ENCODE results near the gene RIMS3. TPM values are rescaled to one million over a fixed set of nuclear protein-coding genes. Genes with fewer than 3 reads are reported as not detected.

The RIMS3 gene
- total and polyA plus RNA-seq, 12 donors, result 0.14 to 2.0 (median 0.71) TPM

GRCh38 chr1:40607921-40608320, 57.6 kb downstream of the RIMS3 start:
- intact Hi-C loops (cut with DNase I), result loop anchor here in 2 of 10 donors (5.0 to 10.0 kb wide), 2 partner anchors 244 to 347 kb away; no protein-coding TSS in a partner anchor
- H3K36me3 ChIP-seq, result no peaks in the 10 kb centered on the region
- no peak overlapping the region for H3K4me3 ChIP-seq
- H3K27ac ChIP-seq, result no peak overlapping the region
- ATAC-seq (no peak), DNase-seq (no peak)
- no peaks in the 10 kb centered on the region for H3K9me3 ChIP-seq
- H3K27me3 ChIP-seq, result peaks cover 0 to 5% (median 0%) of the 10 kb centered on the region in 7 donors
- H3K4me1 ChIP-seq, result peaks cover 0 to 6% (median 0%) of the 10 kb centered on the region in 9 donors
- WGBS, 2 donors, result 47 to 53% methylated on average over 1 of the region's 1 CpG
- no peak for TF ChIP-seq CTCF (IDR thresholded peaks at IDR 0.05)

- intact Hi-C loops (cut with DNase I), result loop anchor here in 2 of 10 donors (5.0 to 10.0 kb wide), 2 partner anchors 245 to 348 kb away; no protein-coding TSS in a partner anchor
- ATAC-seq, result peak in 2 of 8 donors; percentile 16 to 35
Measured at GRCh38 chr1:40606978-40607377, 58.5 kb downstream of the RIMS3 start.

GRCh38 chr1:40606194-40606593, 59.3 kb downstream of the RIMS3 start:
- WGBS, 2 donors, result 67 to 73% methylated on average over 3 of the region's 3 CpGs
- peaks cover 0 to 8% (median 0%) of the 10 kb centered on the region in 7 donors for H3K27me3 ChIP-seq
- no peak overlapping the region for H3K27ac ChIP-seq
- DNase-seq (no peak), ATAC-seq (no peak)
- no peak overlapping the region for H3K4me3 ChIP-seq
- intact Hi-C loops (cut with DNase I), result loop anchor here in 2 of 10 donors (5.0 to 10.0 kb wide), 2 partner anchors 246 to 349 kb away; no protein-coding TSS in a partner anchor
- no peaks in the 10 kb centered on the region for H3K9me3 ChIP-seq
- no peak for TF ChIP-seq CTCF (IDR thresholded peaks at IDR 0.05)
- H3K36me3 ChIP-seq, result no peaks in the 10 kb centered on the region
- no peaks in the 10 kb centered on the region for H3K4me1 ChIP-seq

More at GRCh38 chr1:40606978-40607377, 58.5 kb downstream of the RIMS3 start:
- Histone ChIP-seq H3K27ac (no peak overlapping the region), H3K36me3 (no peaks in the 10 kb centered on the region), H3K27me3 (peaks cover 0 to 5% (median 0%) of the 10 kb centered on the region in 7 donors), H3K4me1 (no peaks in the 10 kb centered on the region), H3K9me3 (no peaks in the 10 kb centered on the region), H3K4me3 (no peak overlapping the region)
- TF ChIP-seq CTCF (IDR thresholded peaks at IDR 0.05), result no peak
- 71 to 81% methylated on average over 2 of the region's 2 CpGs for WGBS, 2 donors
- no peak for DNase-seq

GRCh38 chr1:40599926-40600325, 65.6 kb downstream of the RIMS3 start:
- 88 to 92% methylated on average over 1 of the region's 1 CpG for WGBS, 2 donors
- Histone ChIP-seq H3K27ac (no peak overlapping the region), H3K9me3 (no peaks in the 10 kb centered on the region), H3K27me3 (peaks cover 0 to 7% (median 0%) of the 10 kb centered on the region in 7 donors), H3K4me3 (no peak overlapping the region), H3K36me3 (no peaks in the 10 kb centered on the region), H3K4me1 (peaks cover 0 to 8% (median 0%) of the 10 kb centered on the region in 9 donors)
- ATAC-seq (peak in 1 of 8 donors; percentile 25), DNase-seq (no peak)
- intact Hi-C loops (cut with DNase I), result loop anchor here in 1 of 10 donors (10.0 kb wide), 1 partner anchor 355 kb away; no protein-coding TSS in a partner anchor
- no peak for TF ChIP-seq CTCF (IDR thresholded peaks at IDR 0.05)
